ENCODE data around the gene RPL39L. TPM values are rescaled to one million over a fixed set of nuclear protein-coding genes. Genes with fewer than 3 reads are reported as not detected.

Gene RPL39L
- total and polyA plus RNA-seq, 2 of the 4 experiments (the other 2 are of a cell fraction): 18.1 to 34.6 TPM

GRCh38 chr3:187085021-187085666, 54.2 kb downstream of the RPL39L start:
- ChIA-PET POLR2A (ENCODE audit: unreplicated experiment) (no interaction called here), CTCF (interaction anchor here (0.9 kb wide), 1 partner anchor 11 kb away, joined by 3 read pairs; no protein-coding TSS in a partner anchor)
- Histone ChIP-seq H2BK15ac (ENCODE audit: low read depth, low read length) (no peak overlapping the region), H3K14ac (replicated peaks; ENCODE audit: low read depth, low read length) (no peak overlapping the region), H2AK5ac (ENCODE audit: low read depth, low read length) (no peak overlapping the region), H3K4me1 (ENCODE audit: control insufficient read depth, insufficient read depth, low read length) (no peaks in the 10 kb centered on the region; the same call in 1 of the 2 replicates), H3K56ac (ENCODE audit: extremely low read depth, insufficient read depth, low read length) (no peak overlapping the region), H2BK120ac (ENCODE audit: low read depth, low read length) (no peak overlapping the region), H3K27ac (ENCODE audit: insufficient read depth, low read length) (no peak overlapping the region), H3K9me3 (ENCODE audit: control insufficient read depth, insufficient read depth, low read length) (no peaks in the 10 kb centered on the region), H2BK5ac (ENCODE audit: low read depth, low read length, poor library complexity, severe bottlenecking) (no peak overlapping the region), H3K9me1 (ENCODE audit: insufficient read depth, low read length) (no peaks in the 10 kb centered on the region; the same call in 1 of the 2 replicates), H3K4me2 (ENCODE audit: low read depth, low read length) (no peak overlapping the region), H3K27me3 (ENCODE audit: control insufficient read depth, insufficient read depth, low read length) (no peaks in the 10 kb centered on the region), H4K5ac (ENCODE audit: low read depth, low read length) (no peak overlapping the region), H4K20me1 (ENCODE audit: insufficient read depth, low read length) (no peaks in the 10 kb centered on the region), H2AFZ (replicated peaks; ENCODE audit: low read length, poor library complexity) (no peak overlapping the region), H3K36me3 (ENCODE audit: control insufficient read depth, insufficient read depth, low read length) (no peaks in the 10 kb centered on the region), H3K18ac (ENCODE audit: low read depth, low read length) (no peak overlapping the region), H3K79me1 (ENCODE audit: low read depth in 1 of 2, low read length in 2 of 2) (no peaks in the 10 kb centered on the region), H3K9ac (ENCODE audit: low read depth, low read length) (no peak overlapping the region), H3K4me3 (ENCODE audit: insufficient read depth, low read depth, low read length) (no peak overlapping the region), H4K8ac (ENCODE audit: low read depth in 2 of 2, low read length in 2 of 2) (no peak overlapping the region), H4K91ac (ENCODE audit: insufficient read depth, low read depth, low read length) (no peak overlapping the region), H3K23ac (ENCODE audit: low read depth, low read length) (no peak overlapping the region), H2AK9ac (replicated peaks; ENCODE audit: low read depth, low read length, poor library complexity) (no peak overlapping the region), H3K4ac (ENCODE audit: low read depth, low read length) (no peak overlapping the region), H2BK20ac (ENCODE audit: low read depth, low read length) (no peak overlapping the region)
- DNase-seq (no peak), ATAC-seq (ENCODE audit: low read depth) (no peak)
- intact Hi-C loops (cut with micrococcal nuclease) (no loop called here), in situ Hi-C loops (cut with MboI; ENCODE audit: low sequenced_read_pairs) (no loop called here), dilution Hi-C loops (cut with HindIII; ENCODE audit: low sequenced_read_pairs, unreplicated experiment) (no loop called here)
- BruUV-seq (replicated peaks): no TSS peak
- no CpG with 5 or more reads among the region's 5 CpGs for WGBS, 2 experiments (ENCODE audit: extremely low coverage in 2 of 2, insufficient read length in 1 of 2)
- TF ChIP-seq CEBPB (IDR thresholded peaks at IDR 0.05; ENCODE audit: low read depth, low read length): no peak
- no peak for TF ChIP-seq NFE2L2 (IDR thresholded peaks at IDR 0.05; ENCODE audit: low read depth, low read length)
- TF ChIP-seq BHLHE40 (IDR thresholded peaks at IDR 0.05; ENCODE audit: low read depth, low read length): no peak
- no peak for TF ChIP-seq SMC3 (IDR thresholded peaks at IDR 0.05; ENCODE audit: low read depth, low read length)

All from IMR-90 (cell line).